GM18868 (cell line): ENCODE data around the gene BMAL2.
A peak's percentile ranks its signal among the peaks of the same experiment; 100 is the strongest.

Experiments used
- ATAC-seq: cut with Tn5 transposase; IDR thresholded peaks from one replicate; pipeline ENCODE4 v1.9.1; 2021; ENCODE audit warnings: mild to moderate bottlenecking, moderate library complexity; ENCODE audit not compliant: unreplicated experiment

Gene BMAL2

GRCh38 chr12:27319409-27319808, 13.2 kb upstream of the BMAL2 start:
- no peak for ATAC-seq

GRCh38 chr12:27319848-27320247, 12.8 kb upstream of the BMAL2 start:
- no peak for ATAC-seq

- no peak for ATAC-seq
These were observed 8.1 kb upstream of the BMAL2 start for GRCh38 chr12:27324530-27324929.

- no peak for ATAC-seq
These were observed 1.8 kb upstream of the BMAL2 start for GRCh38 chr12:27330846-27331245.

- peak; percentile 61 for ATAC-seq
These were observed 1.2 kb upstream of the BMAL2 start for GRCh38 chr12:27331291-27331926.

- ATAC-seq: no peak
These were observed 710 bp upstream of the BMAL2 start for GRCh38 chr12:27331927-27332324.

GRCh38 chr12:27332407-27332713, 276 bp upstream of the BMAL2 start:
- no peak for ATAC-seq

GRCh38 chr12:27333403-27334009, 870 bp downstream of the BMAL2 start:
- ATAC-seq: peak; percentile 21

- ATAC-seq: no peak
These were observed 1.5 kb downstream of the BMAL2 start for GRCh38 chr12:27334042-27334720.

- ATAC-seq: no peak
These were observed 2.1 kb downstream of the BMAL2 start for GRCh38 chr12:27334721-27335082.

GRCh38 chr12:27335364-27336281, 3.0 kb downstream of the BMAL2 start:
- no peak for ATAC-seq

GRCh38 chr12:27336282-27336653, 3.6 kb downstream of the BMAL2 start:
- no peak for ATAC-seq

GRCh38 chr12:27337376-27337775, 4.7 kb downstream of the BMAL2 start:
- no peak for ATAC-seq

GRCh38 chr12:27338473-27338872, 5.8 kb downstream of the BMAL2 start:
- peak; percentile 35 for ATAC-seq

GRCh38 chr12:27340971-27341370, 8.3 kb downstream of the BMAL2 start:
- ATAC-seq: no peak

GRCh38 chr12:27342536-27342935, 9.9 kb downstream of the BMAL2 start:
- no peak for ATAC-seq

- ATAC-seq: no peak
These were observed 10.8 kb downstream of the BMAL2 start for GRCh38 chr12:27343255-27344000.

GRCh38 chr12:27344246-27344645, 11.6 kb downstream of the BMAL2 start:
- ATAC-seq: no peak

GRCh38 chr12:27344760-27345159, 12.1 kb downstream of the BMAL2 start:
- ATAC-seq: no peak

- no peak for ATAC-seq
These were observed 12.7 kb downstream of the BMAL2 start for GRCh38 chr12:27345376-27345775.

- no peak for ATAC-seq
These were observed 15.1 kb downstream of the BMAL2 start for GRCh38 chr12:27347779-27348178.
